SK-N-SH (cell line): Measurements from ENCODE around the gene ELAVL2. TPM values are rescaled to one million over a fixed set of nuclear protein-coding genes. Genes with fewer than 3 reads are reported as not detected.

ENCODE experiments used
- CTCF ChIA-PET: fragments of 300-600, 350-600 bp; formaldehyde crosslinking; extraction: SDS; loops from one replicate; lab custom pipeline; 2021; lab: Yijun Ruan, JAX
- POLR2A ChIA-PET: fragments of 350-600 bp; sonication (Branson Sonifier 250); formaldehyde crosslinking; extraction: SDS; loops from one replicate; lab custom pipeline; 2020; ENCODE audit warnings: antibody characterized with exemption, inconsistent platforms; lab: Yijun Ruan, JAX
- DNase-seq: peaks from one replicate; pipeline ENCODE4 v3.0.0; 2012
- H2AFZ ChIP-seq: fragments of 200-600 bp; sonication (generic); 2 replicates; pipeline ENCODE4 v1.8.1; 2016; ENCODE audit warnings: antibody characterized with exemption, mild to moderate bottlenecking, low read depth
- H3F3A ChIP-seq: fragments of 200-600 bp; sonication (generic); replicated peaks from 2 replicates; pipeline ENCODE3; 2016; ENCODE audit warnings: antibody characterized with exemption, mild to moderate bottlenecking; ENCODE audit not compliant: insufficient read depth
- H3K27ac ChIP-seq, 2 experiments: fragments of 200-500 bp in 1 of 2; fragments of 200-600 bp in 1 of 2; sonication (Bioruptor generic) in 1 of 2; sonication (generic), shearing (Covaris generic) in 1 of 2; 2 replicates each; pipeline versions ENCODE4 v1.5.1 to v1.6.1; 2014 to 2016; ENCODE audit warnings: low read depth in 2 of 2, inconsistent platforms in 1 of 2, low read length in 1 of 2, mild to moderate bottlenecking in 1 of 2, mixed read lengths in 1 of 2
- H3K27me3 ChIP-seq: fragments of 200-600 bp; sonication (generic), shearing (Covaris generic); 2 replicates; pipeline ENCODE4 v1.6.1; 2016; ENCODE audit warnings: mixed run types; ENCODE audit not compliant: insufficient read depth
- H3K36me3 ChIP-seq, 2 experiments: fragments of 200-500 bp in 1 of 2; fragments of 200-600 bp in 1 of 2; sonication (Bioruptor generic) in 1 of 2; sonication (generic) in 1 of 2; replicated peaks in 1 of 2; 2 replicates each; pipeline versions ENCODE3 to v1.5.1; 2014 to 2016; ENCODE audit warnings: low read length in 1 of 2, mild to moderate bottlenecking in 1 of 2; ENCODE audit not compliant: insufficient read depth in 2 of 2, control insufficient read depth in 1 of 2
- H3K4me1 ChIP-seq, 2 experiments: fragments of 200-500 bp in 1 of 2; fragments of 200-600 bp in 1 of 2; sonication (Bioruptor generic) in 1 of 2; sonication (generic), shearing (Covaris generic) in 1 of 2; 2 replicates each; pipeline versions ENCODE4 v1.5.1 to v1.6.1; 2014 to 2016; ENCODE audit warnings: low read depth in 1 of 2, low read length in 1 of 2, mixed run types in 1 of 2; ENCODE audit not compliant: insufficient read depth in 2 of 2, control insufficient read depth in 1 of 2
- H3K4me2 ChIP-seq: fragments of 200-600 bp; sonication (generic), shearing (Covaris generic); 2 replicates; pipeline ENCODE4 v1.6.1; 2017; ENCODE audit warnings: mixed run types
- H3K4me3 ChIP-seq, 2 experiments: fragments of 200-500 bp in 1 of 2; fragments of 200-600 bp in 1 of 2; sonication (Bioruptor generic) in 1 of 2; sonication (generic), shearing (Covaris generic) in 1 of 2; 2 replicates each; pipeline versions ENCODE4 v1.5.1 to v1.8.1; 2014 to 2016; ENCODE audit warnings: low read depth in 2 of 2, inconsistent platforms in 1 of 2, low read length in 1 of 2, mild to moderate bottlenecking in 1 of 2, mixed read lengths in 1 of 2, moderate library complexity in 1 of 2
- H3K79me2 ChIP-seq: fragments of 200-600 bp; sonication (generic); 2 replicates; pipeline ENCODE4 v1.8.1; 2017; ENCODE audit warnings: mild to moderate bottlenecking; ENCODE audit not compliant: insufficient read depth
- H3K9ac ChIP-seq: fragments of 200-600 bp; sonication (generic); 2 replicates; pipeline ENCODE4 v1.6.1; 2017; ENCODE audit warnings: mixed run types
- H3K9me2 ChIP-seq: fragments of 200-600 bp; sonication (generic); 2 replicates; pipeline ENCODE4 v1.6.1; 2017; ENCODE audit warnings: mixed run types
- H3K9me3 ChIP-seq: fragments of 200-600 bp; sonication (generic); 2 replicates; pipeline ENCODE4 v1.6.1; 2017; ENCODE audit warnings: mixed run types, mild to moderate bottlenecking, moderate library complexity
- H4K20me1 ChIP-seq: fragments of 200-600 bp; sonication (generic); 2 replicates; pipeline ENCODE4 v1.6.1; 2017; ENCODE audit warnings: mild to moderate bottlenecking, mixed run types; ENCODE audit not compliant: insufficient read depth
- CHD2 ChIP-seq: fragments of 150-350 bp; IDR thresholded peaks from 2 replicates; pipeline ENCODE4 v1.6.1; 2018; ENCODE audit warnings: low read length; ENCODE audit not compliant: partially characterized antibody
- CTCF ChIP-seq: fragments of 200-600 bp; sonication (generic); IDR thresholded peaks from 2 replicates; pipeline ENCODE4 v1.6.1; 2017; ENCODE audit warnings: antibody characterized with exemption, mild to moderate bottlenecking, moderate library complexity
- EP300 ChIP-seq, 2 experiments: IDR thresholded peaks; 2 replicates each; pipeline versions ENCODE4 v1.4.0 to v1.6.1; 2012; ENCODE audit warnings: borderline replicate concordance in 1 of 2, low read depth in 1 of 2, low read length in 1 of 2
- FOXJ3 ChIP-seq: sonication (generic); formaldehyde crosslinking; IDR thresholded peaks from 2 replicates; pipeline ENCODE4 v1.5.1; 2020; ENCODE audit warnings: mild to moderate bottlenecking, missing genetic modification reagents
- GABPA ChIP-seq: IDR thresholded peaks from 2 replicates; pipeline ENCODE4 v1.4.0; 2012; ENCODE audit warnings: low read depth, mild to moderate bottlenecking
- IRF3 ChIP-seq: fragments of 150-350 bp; IDR thresholded peaks from 2 replicates; pipeline ENCODE4 v1.6.1; 2016; ENCODE audit warnings: mild to moderate bottlenecking, low read depth, low read length
- MAX ChIP-seq: IDR thresholded peaks from 2 replicates; pipeline ENCODE4 v1.4.0; 2012; ENCODE audit warnings: low read depth
- NFIC ChIP-seq: IDR thresholded peaks from 2 replicates; pipeline ENCODE4 v1.4.0; 2012; ENCODE audit warnings: borderline replicate concordance
- PBX3 ChIP-seq: IDR thresholded peaks from 2 replicates; pipeline ENCODE4; 2012
- POLR2AphosphoS5 ChIP-seq: IDR thresholded peaks from 2 replicates; pipeline ENCODE4 v1.6.1; 2012; ENCODE audit warnings: low read depth, low read length
- REST ChIP-seq: IDR thresholded peaks from 2 replicates; pipeline ENCODE4 v1.6.1; 2012; ENCODE audit warnings: mild to moderate bottlenecking, low read depth, low read length, moderate library complexity
- RFX5 ChIP-seq: IDR thresholded peaks from 2 replicates; pipeline ENCODE4 v1.6.1; 2012; ENCODE audit warnings: mild to moderate bottlenecking, improper control_type of control experiment, low read length
- RXRA ChIP-seq: IDR thresholded peaks from 2 replicates; pipeline ENCODE4 v1.4.0; 2012; ENCODE audit warnings: low read depth, mild to moderate bottlenecking, borderline replicate concordance
- SIN3A ChIP-seq: IDR thresholded peaks from 2 replicates; pipeline ENCODE4 v1.6.1; 2012; ENCODE audit warnings: low read depth, mild to moderate bottlenecking, low read length, moderate library complexity, borderline replicate concordance
- USF1 ChIP-seq: IDR thresholded peaks from 2 replicates; pipeline ENCODE4 v1.4.0; 2012; ENCODE audit warnings: low read depth, borderline replicate concordance
- USF2 ChIP-seq: fragments of 150-350 bp; IDR thresholded peaks from 2 replicates; pipeline ENCODE4 v1.6.1; 2017; ENCODE audit warnings: antibody characterized with exemption, low read length, low read depth, borderline replicate concordance
- YY1 ChIP-seq: IDR thresholded peaks from 2 replicates; pipeline ENCODE4 v1.4.0; 2012; ENCODE audit warnings: low read depth, mild to moderate bottlenecking
- WGBS: methylation state at CpG from one replicate; pipeline ENCODE4 v1.1.6; 2017; ENCODE audit warnings: low lambda C conversion rate; 5-methylcytosine and 5-hydroxymethylcytosine counted together
- polyA plus RNA-seq, 3 experiments: library from polyadenylated mRNA; depleted of rRNA; stranded (reverse); fragments of >200 nt; gene quantifications; 2 replicates each; pipeline ENCODE4 v1.2.3, GENCODE V29; 2012

Gene ELAVL2
- polyA plus RNA-seq, 1 of the 3 experiments (the other 2 are of a cell fraction) = 0.15 TPM

- Histone ChIP-seq H3K27ac (no peak overlapping the region), H3F3A (no peaks in the 10 kb centered on the region)
- TF ChIP-seq YY1 (no peak), POLR2AphosphoS5 (no peak), GABPA (no peak), SIN3A (no peak), EP300 (IDR thresholded peaks at IDR 0.05; ENCODE audit: borderline replicate concordance in 1 of 2, low read depth in 1 of 2, low read length in 1 of 2) (no peak), IRF3 (no peak), PBX3 (no peak), NFIC (no peak), USF2 (no peak)
- TF ChIP-seq, all 33 proteins: peak for 0
- CTCF ChIA-PET = no interaction called here
- no peaks in the 10 kb centered on the region for H3K79me2 ChIP-seq
- no peak overlapping the region for H3K9ac ChIP-seq
- H3K9me3 ChIP-seq = no peaks in the 10 kb centered on the region
- no peak for DNase-seq
- H4K20me1 ChIP-seq = no peaks in the 10 kb centered on the region
- H3K4me1 ChIP-seq = peaks cover 0 to 3% of the 10 kb centered on the region in 2 experiments; a peak in 2 of 4 replicates
- H2AFZ ChIP-seq = no peak overlapping the region
- H3K36me3 ChIP-seq = no peaks in the 10 kb centered on the region
- H3K27me3 ChIP-seq = no peaks in the 10 kb centered on the region
- POLR2A ChIA-PET = no interaction called here
- 54% methylated on average over 2 of the region's 2 CpGs for WGBS
- H3K4me2 ChIP-seq = no peak overlapping the region
- H3K9me2 ChIP-seq = no peaks in the 10 kb centered on the region
- H3K4me3 ChIP-seq = no peak overlapping the region
These were observed 163.7 kb downstream of the ELAVL2 start for GRCh38 chr9:23662320-23662719.

- H3K4me1 ChIP-seq = peaks cover 0 to 3% of the 10 kb centered on the region in 2 experiments; a peak in 2 of 4 replicates
- no peaks in the 10 kb centered on the region for H3F3A ChIP-seq
- H3K4me2 ChIP-seq = no peak overlapping the region
- CTCF ChIA-PET = no interaction called here
- H3K9me3 ChIP-seq = no peaks in the 10 kb centered on the region
- no peak overlapping the region for H3K9ac ChIP-seq
- H2AFZ ChIP-seq = no peak overlapping the region
- DNase-seq = no peak
- 45% methylated on average over 6 of the region's 6 CpGs for WGBS
- H4K20me1 ChIP-seq = no peaks in the 10 kb centered on the region
- no peaks in the 10 kb centered on the region for H3K79me2 ChIP-seq
- no peaks in the 10 kb centered on the region for H3K27me3 ChIP-seq
- no peak overlapping the region for H3K4me3 ChIP-seq
- no peak overlapping the region for H3K27ac ChIP-seq
- no peaks in the 10 kb centered on the region for H3K9me2 ChIP-seq
- POLR2A ChIA-PET = no interaction called here
- H3K36me3 ChIP-seq = no peaks in the 10 kb centered on the region
- TF ChIP-seq MAX (no peak), USF1 (no peak), CTCF (no peak), REST (no peak), POLR2AphosphoS5 (no peak), FOXJ3 (no peak), RXRA (no peak), YY1 (no peak), CHD2 (no peak), RFX5 (no peak)
These were observed 166.6 kb downstream of the ELAVL2 start for GRCh38 chr9:23659346-23660006.
